K562 (cell line): ENCODE results near the gene CCND3. TPM values are rescaled to one million over a fixed set of nuclear protein-coding genes. Genes with fewer than 3 reads are reported as not detected.

Experiments used
- AFF4 ChIP-seq: sonication (generic); formaldehyde crosslinking; IDR thresholded peaks from 2 replicates; pipeline ENCODE4 v1.8.0; 2023; ENCODE audit warnings: mild to moderate bottlenecking, missing genetic modification reagents
- BHLHE40 ChIP-seq: IDR thresholded peaks from 2 replicates; pipeline ENCODE4 v1.6.1; 2011; ENCODE audit warnings: low read length, improper control_type of control experiment
- CREM ChIP-seq: IDR thresholded peaks from 2 replicates; pipeline ENCODE4 v1.6.1; 2014; ENCODE audit warnings: antibody characterized with exemption, low read depth
- E2F8 ChIP-seq: fragments of 450-650 bp; IDR thresholded peaks from 2 replicates; pipeline ENCODE4 v1.7.1; 2018; ENCODE audit warnings: mild to moderate bottlenecking, low read depth; ENCODE audit not compliant: partially characterized antibody
- HDAC1 ChIP-seq, 2 experiments: fragments of 450-650 bp; IDR thresholded peaks; 2 replicates each; pipeline ENCODE4 v1.6.1; 2016 to 2017; ENCODE audit warnings: inconsistent platforms in 1 of 2, mild to moderate bottlenecking in 1 of 2, moderate library complexity in 1 of 2
- HNRNPLL ChIP-seq: fragments of 200-400 bp; formaldehyde crosslinking; IDR thresholded peaks from 2 replicates; pipeline ENCODE4 v1.6.1; 2017; ENCODE audit warnings: low read length, low read depth, mild to moderate bottlenecking; ENCODE audit not compliant: poor library complexity, severe bottlenecking
- KDM2B ChIP-seq: fragments of 250-450 bp; sonication (Bioruptor Pico); IDR thresholded peaks from 2 replicates; pipeline ENCODE4 v1.8.0; 2021; ENCODE audit warnings: mild to moderate bottlenecking, moderate library complexity
- KLF1 ChIP-seq: fragments of 450-650 bp; IDR thresholded peaks from 2 replicates; pipeline ENCODE4 v1.6.1; 2016; ENCODE audit warnings: missing genetic modification characterization, missing compliant biosample characterization
- MAX ChIP-seq: sonication (generic); formaldehyde crosslinking; IDR thresholded peaks from 2 replicates; pipeline ENCODE4 v1.9.0; 2022; ENCODE audit warnings: mild to moderate bottlenecking, missing genetic modification reagents
- MAZ ChIP-seq, 2 experiments: fragments of 450-650 bp in 1 of 2; sonication (generic) in 1 of 2; formaldehyde crosslinking; IDR thresholded peaks in 1 of 2; conservative IDR thresholded peaks in 1 of 2; 2 replicates each; pipeline versions ENCODE4 v1.4.0 to v1.5.0; 2020; ENCODE audit warnings: mild to moderate bottlenecking in 1 of 2, missing genetic modification reagents in 1 of 2
- NFIX ChIP-seq: fragments of 250-450 bp; sonication (Bioruptor Pico); IDR thresholded peaks from 2 replicates; pipeline ENCODE4 v1.4.0; 2020; ENCODE audit warnings: low read depth, mild to moderate bottlenecking, moderate library complexity
- PHF20 ChIP-seq: fragments of 450-650 bp; IDR thresholded peaks from 2 replicates; pipeline ENCODE4 v1.6.1; 2018; ENCODE audit not compliant: partially characterized antibody
- SP2 ChIP-seq: IDR thresholded peaks from 2 replicates; pipeline ENCODE4 v1.6.1; 2011; ENCODE audit warnings: mild to moderate bottlenecking, low read depth, low read length, moderate library complexity; ENCODE audit not compliant: poor library complexity, severe bottlenecking; ENCODE audit errors: extremely low read depth
- SUPT5H ChIP-seq: fragments of 450-650 bp; IDR thresholded peaks from 2 replicates; pipeline ENCODE4 v1.6.1; 2016
- U2AF2 ChIP-seq: fragments of 200-400 bp; formaldehyde crosslinking; optimal IDR thresholded peaks from 2 replicates; pipeline ENCODE3; 2017; ENCODE audit warnings: low read depth, mild to moderate bottlenecking, low read length
- VEZF1 ChIP-seq: fragments of 200-800 bp; sonication (Bioruptor generic); IDR thresholded peaks from 2 replicates; pipeline ENCODE4 v1.6.1; 2017; ENCODE audit warnings: missing genetic modification characterization, missing compliant biosample characterization
- polyA plus RNA-seq, 8 experiments: library from polyadenylated mRNA; depleted of rRNA in 4 of 8; stranded (reverse) in 5 of 8; unstranded in 3 of 8; fragments of >200 nt; fragmentation: Nextera tagmentation in 2 of 8; fragmentation: Illumina TruSeq in 1 of 8; extraction: Ambion mirVana in 2 of 8; extraction: Trizol in 1 of 8; gene quantifications; 2 replicates each; pipeline versions ENCODE4 v1.2.1 to v1.2.3, GENCODE V29; 2011 to 2014; ENCODE audit warnings: inconsistent platforms in 1 of 8, missing spikeins in 1 of 8
- total RNA-seq, 7 experiments: library from RNA; depleted of rRNA in 6 of 7; stranded (reverse); fragments of >200 nt in 6 of 7; fragmentation: Illumina TruSeq in 2 of 7; extraction: Trizol in 2 of 7; gene quantifications; 2 replicates each; pipeline versions ENCODE4 v1.2.1 to v1.2.3, GENCODE V29; 2011 to 2021; ENCODE audit warnings: low replicate concordance in 1 of 7

The CCND3 gene
- total and polyA plus RNA-seq, 9 of the 15 experiments (the other 6 are each of a cell fraction or from before 2014, with no cell fraction given), result 21.5 to 204 (median 97.4) TPM

GRCh38 chr6:41941280-41942066, at the start of gene CCND3 (continued):
- TF ChIP-seq AFF4 (CRISPR knock-in tag) (peak; percentile 77), PHF20 (peak; percentile 23), VEZF1 (CRISPR knock-in tag) (peak; percentile 79), E2F8 (peak; percentile 30), MAZ (CRISPR knock-in tag; conservative IDR thresholded peaks at IDR 0.05 in 1 of 2, IDR thresholded peaks at IDR 0.05 in 1 of 2) (peak; percentile 90 to 91), NFIX (CRISPR knock-in tag) (no peak), SUPT5H (peak; percentile 66; the same call in 1 of the 2 replicates), CREM (peak; percentile 58), HNRNPLL (peak; percentile 44), MAX (peak; percentile 64), HDAC1 (IDR thresholded peaks at IDR 0.05) (peak in 1 of 2 experiments; percentile 80; a peak in 2 of 4 replicates), U2AF2 (no peak), BHLHE40 (peak; percentile 31; the same call in 1 of the 2 replicates), KLF1 (tag) (0 out of 2 replicates have a peak, but pooled peaks have one; percentile 58), SP2 (peak; percentile 10), KDM2B (CRISPR knock-in tag) (peak; percentile 90)
